Stomach (tissue), 4 donors: ENCODE measurements around the gene RBMS3.

Source experiments
- EP300 ChIP-seq: sonication (generic); formaldehyde crosslinking; IDR thresholded peaks from one replicate; pipeline ENCODE4 v1.6.1; 2017; ENCODE audit warnings: antibody characterized with exemption
- POLR2A ChIP-seq, 4 donors: fragments of 450-650 bp; IDR thresholded peaks; one replicate each; pipeline ENCODE4 v1.6.1; 2016; ENCODE audit warnings: antibody characterized with exemption in 4 of 4, control low read depth in 2 of 4, mild to moderate bottlenecking in 1 of 4, moderate library complexity in 1 of 4
- POLR2AphosphoS5 ChIP-seq, 3 donors: sonication (generic); formaldehyde crosslinking; IDR thresholded peaks; one replicate each; pipeline ENCODE4 v1.6.1; 2016; ENCODE audit warnings: antibody characterized with exemption in 3 of 3
- TF ChIP-seq, protein P1 (sequence below), 7 experiments: fragments of 450-650 bp in 4 of 7; fragments of 200-600 bp in 3 of 7; sonication (generic) in 3 of 7; IDR thresholded peaks; one replicate each; pipeline ENCODE4 v1.5.1; 2016 to 2019; ENCODE audit warnings: antibody characterized with exemption in 7 of 7, control low read depth in 2 of 7, mild to moderate bottlenecking in 1 of 7

DNA sequence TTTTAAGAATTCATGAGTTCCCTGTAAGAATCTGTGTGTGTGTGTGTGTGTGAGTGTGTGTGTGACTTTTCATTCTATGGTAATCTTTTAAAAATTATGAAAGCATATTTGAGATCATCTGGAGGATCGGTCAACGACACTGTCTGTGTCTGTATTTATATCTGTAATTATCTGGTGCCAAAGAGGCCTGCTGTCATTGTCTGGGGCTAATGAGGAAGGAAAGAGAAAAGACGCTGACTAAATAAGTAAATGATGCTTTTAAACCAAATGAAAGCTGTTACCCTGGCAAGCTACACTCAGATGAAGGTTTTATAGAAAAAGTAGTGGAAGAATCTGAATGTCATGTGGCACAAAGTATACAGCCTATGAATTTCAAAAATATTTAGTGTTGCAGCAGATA, 439.8 kb downstream of the RBMS3 start:
- TF ChIP-seq POLR2A (IDR thresholded peaks at IDR 0.05) (no peak), EP300 (no peak), POLR2AphosphoS5 (IDR thresholded peaks at IDR 0.05) (no peak)
- TF ChIP-seq, protein P1, sequence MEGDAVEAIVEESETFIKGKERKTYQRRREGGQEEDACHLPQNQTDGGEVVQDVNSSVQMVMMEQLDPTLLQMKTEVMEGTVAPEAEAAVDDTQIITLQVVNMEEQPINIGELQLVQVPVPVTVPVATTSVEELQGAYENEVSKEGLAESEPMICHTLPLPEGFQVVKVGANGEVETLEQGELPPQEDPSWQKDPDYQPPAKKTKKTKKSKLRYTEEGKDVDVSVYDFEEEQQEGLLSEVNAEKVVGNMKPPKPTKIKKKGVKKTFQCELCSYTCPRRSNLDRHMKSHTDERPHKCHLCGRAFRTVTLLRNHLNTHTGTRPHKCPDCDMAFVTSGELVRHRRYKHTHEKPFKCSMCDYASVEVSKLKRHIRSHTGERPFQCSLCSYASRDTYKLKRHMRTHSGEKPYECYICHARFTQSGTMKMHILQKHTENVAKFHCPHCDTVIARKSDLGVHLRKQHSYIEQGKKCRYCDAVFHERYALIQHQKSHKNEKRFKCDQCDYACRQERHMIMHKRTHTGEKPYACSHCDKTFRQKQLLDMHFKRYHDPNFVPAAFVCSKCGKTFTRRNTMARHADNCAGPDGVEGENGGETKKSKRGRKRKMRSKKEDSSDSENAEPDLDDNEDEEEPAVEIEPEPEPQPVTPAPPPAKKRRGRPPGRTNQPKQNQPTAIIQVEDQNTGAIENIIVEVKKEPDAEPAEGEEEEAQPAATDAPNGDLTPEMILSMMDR (IDR thresholded peaks at IDR 0.05) = no peak
